SK-N-SH (cell line): ENCODE data around the gene RPS23. TPM values are rescaled to one million over a fixed set of nuclear protein-coding genes. Genes with fewer than 3 reads are reported as not detected.

Experiments used
- CTCF ChIA-PET: fragments of 300-600, 350-600 bp; formaldehyde crosslinking; extraction: SDS; loops from one replicate; lab custom pipeline; 2021; lab: Yijun Ruan, JAX
- POLR2A ChIA-PET: fragments of 350-600 bp; sonication (Branson Sonifier 250); formaldehyde crosslinking; extraction: SDS; loops from one replicate; lab custom pipeline; 2020; ENCODE audit warnings: antibody characterized with exemption, inconsistent platforms; lab: Yijun Ruan, JAX
- DNase-seq: peaks from one replicate; pipeline ENCODE4 v3.0.0; 2012
- H2AFZ ChIP-seq: fragments of 200-600 bp; sonication (generic); 2 replicates; pipeline ENCODE4 v1.8.1; 2016; ENCODE audit warnings: antibody characterized with exemption, mild to moderate bottlenecking, low read depth
- H3F3A ChIP-seq: fragments of 200-600 bp; sonication (generic); replicated peaks from 2 replicates; pipeline ENCODE3; 2016; ENCODE audit warnings: antibody characterized with exemption, mild to moderate bottlenecking; ENCODE audit not compliant: insufficient read depth
- H3K27ac ChIP-seq, 2 experiments: fragments of 200-500 bp in 1 of 2; fragments of 200-600 bp in 1 of 2; sonication (Bioruptor generic) in 1 of 2; sonication (generic), shearing (Covaris generic) in 1 of 2; 2 replicates each; pipeline versions ENCODE4 v1.5.1 to v1.6.1; 2014 to 2016; ENCODE audit warnings: low read depth in 2 of 2, inconsistent platforms in 1 of 2, low read length in 1 of 2, mild to moderate bottlenecking in 1 of 2, mixed read lengths in 1 of 2
- H3K27me3 ChIP-seq: fragments of 200-600 bp; sonication (generic), shearing (Covaris generic); 2 replicates; pipeline ENCODE4 v1.6.1; 2016; ENCODE audit warnings: mixed run types; ENCODE audit not compliant: insufficient read depth
- H3K36me3 ChIP-seq, 2 experiments: fragments of 200-500 bp in 1 of 2; fragments of 200-600 bp in 1 of 2; sonication (Bioruptor generic) in 1 of 2; sonication (generic) in 1 of 2; replicated peaks in 1 of 2; 2 replicates each; pipeline versions ENCODE3 to v1.5.1; 2014 to 2016; ENCODE audit warnings: low read length in 1 of 2, mild to moderate bottlenecking in 1 of 2; ENCODE audit not compliant: insufficient read depth in 2 of 2, control insufficient read depth in 1 of 2
- H3K4me1 ChIP-seq, 2 experiments: fragments of 200-500 bp in 1 of 2; fragments of 200-600 bp in 1 of 2; sonication (Bioruptor generic) in 1 of 2; sonication (generic), shearing (Covaris generic) in 1 of 2; 2 replicates each; pipeline versions ENCODE4 v1.5.1 to v1.6.1; 2014 to 2016; ENCODE audit warnings: low read depth in 1 of 2, low read length in 1 of 2, mixed run types in 1 of 2; ENCODE audit not compliant: insufficient read depth in 2 of 2, control insufficient read depth in 1 of 2
- H3K4me2 ChIP-seq: fragments of 200-600 bp; sonication (generic), shearing (Covaris generic); 2 replicates; pipeline ENCODE4 v1.6.1; 2017; ENCODE audit warnings: mixed run types
- H3K4me3 ChIP-seq, 2 experiments: fragments of 200-500 bp in 1 of 2; fragments of 200-600 bp in 1 of 2; sonication (Bioruptor generic) in 1 of 2; sonication (generic), shearing (Covaris generic) in 1 of 2; 2 replicates each; pipeline versions ENCODE4 v1.5.1 to v1.8.1; 2014 to 2016; ENCODE audit warnings: low read depth in 2 of 2, inconsistent platforms in 1 of 2, low read length in 1 of 2, mild to moderate bottlenecking in 1 of 2, mixed read lengths in 1 of 2, moderate library complexity in 1 of 2
- H3K79me2 ChIP-seq: fragments of 200-600 bp; sonication (generic); 2 replicates; pipeline ENCODE4 v1.8.1; 2017; ENCODE audit warnings: mild to moderate bottlenecking; ENCODE audit not compliant: insufficient read depth
- H3K9ac ChIP-seq: fragments of 200-600 bp; sonication (generic); 2 replicates; pipeline ENCODE4 v1.6.1; 2017; ENCODE audit warnings: mixed run types
- H3K9me2 ChIP-seq: fragments of 200-600 bp; sonication (generic); 2 replicates; pipeline ENCODE4 v1.6.1; 2017; ENCODE audit warnings: mixed run types
- H3K9me3 ChIP-seq: fragments of 200-600 bp; sonication (generic); 2 replicates; pipeline ENCODE4 v1.6.1; 2017; ENCODE audit warnings: mixed run types, mild to moderate bottlenecking, moderate library complexity
- H4K20me1 ChIP-seq: fragments of 200-600 bp; sonication (generic); 2 replicates; pipeline ENCODE4 v1.6.1; 2017; ENCODE audit warnings: mild to moderate bottlenecking, mixed run types; ENCODE audit not compliant: insufficient read depth
- CHD2 ChIP-seq: fragments of 150-350 bp; IDR thresholded peaks from 2 replicates; pipeline ENCODE4 v1.6.1; 2018; ENCODE audit warnings: low read length; ENCODE audit not compliant: partially characterized antibody
- ELF1 ChIP-seq: IDR thresholded peaks from 2 replicates; pipeline ENCODE4 v1.4.0; 2012
- FOSL2 ChIP-seq: IDR thresholded peaks from 2 replicates; pipeline ENCODE4 v1.4.0; 2012; ENCODE audit warnings: low read depth, mild to moderate bottlenecking, moderate library complexity, borderline replicate concordance
- GABPA ChIP-seq: IDR thresholded peaks from 2 replicates; pipeline ENCODE4 v1.4.0; 2012; ENCODE audit warnings: low read depth, mild to moderate bottlenecking
- NRF1 ChIP-seq: IDR thresholded peaks from 2 replicates; pipeline ENCODE4 v1.6.1; 2012; ENCODE audit warnings: low read depth, mild to moderate bottlenecking, low read length
- POLR2AphosphoS5 ChIP-seq: IDR thresholded peaks from 2 replicates; pipeline ENCODE4 v1.6.1; 2012; ENCODE audit warnings: low read depth, low read length
- TAF1 ChIP-seq: IDR thresholded peaks from 2 replicates; pipeline ENCODE4 v1.6.1; 2012; ENCODE audit warnings: low read depth, mild to moderate bottlenecking, low read length, moderate library complexity, borderline replicate concordance
- YY1 ChIP-seq: IDR thresholded peaks from 2 replicates; pipeline ENCODE4 v1.4.0; 2012; ENCODE audit warnings: low read depth, mild to moderate bottlenecking
- WGBS: methylation state at CpG from one replicate; pipeline ENCODE4 v1.1.6; 2017; ENCODE audit warnings: low lambda C conversion rate; 5-methylcytosine and 5-hydroxymethylcytosine counted together
- polyA plus RNA-seq, 3 experiments: library from polyadenylated mRNA; depleted of rRNA; stranded (reverse); fragments of >200 nt; gene quantifications; 2 replicates each; pipeline ENCODE4 v1.2.3, GENCODE V29; 2012
- TF ChIP-seq, protein P1 (sequence below): fragments of 150-350 bp; IDR thresholded peaks from 2 replicates; pipeline ENCODE4 v1.6.1; 2016; ENCODE audit warnings: mild to moderate bottlenecking, low read depth, low read length
- TF ChIP-seq, protein P2 (sequence below): IDR thresholded peaks from 2 replicates; pipeline ENCODE4 v1.4.0; 2012; ENCODE audit warnings: low read depth, borderline replicate concordance
- TF ChIP-seq, protein P3 (sequence below): fragments of 150-350 bp; IDR thresholded peaks from 2 replicates; pipeline ENCODE4 v1.6.1; 2017; ENCODE audit warnings: antibody characterized with exemption, low read length, low read depth, borderline replicate concordance
- TF ChIP-seq, protein P4 (sequence below): IDR thresholded peaks from 2 replicates; pipeline ENCODE4; 2012
- TF ChIP-seq, protein P5 (sequence below): IDR thresholded peaks from 2 replicates; pipeline ENCODE4 v1.6.1; 2012; ENCODE audit warnings: mild to moderate bottlenecking, low read depth, low read length, moderate library complexity
- TF ChIP-seq, protein P6 (sequence below): IDR thresholded peaks from 2 replicates; pipeline ENCODE4 v1.4.0; 2012; ENCODE audit warnings: low read depth

RPS23 gene
- 5,671 and 6,732 TPM in 2 replicates for polyA plus RNA-seq (2012; rRNA removed)
- polyA plus RNA-seq (2012; cell fraction: cytosol; rRNA removed) = 8,905 and 12,338 TPM in 2 replicates
- 1,097 and 1,261 TPM in 2 replicates for polyA plus RNA-seq (2012; cell fraction: nucleus; rRNA removed)

DNA sequence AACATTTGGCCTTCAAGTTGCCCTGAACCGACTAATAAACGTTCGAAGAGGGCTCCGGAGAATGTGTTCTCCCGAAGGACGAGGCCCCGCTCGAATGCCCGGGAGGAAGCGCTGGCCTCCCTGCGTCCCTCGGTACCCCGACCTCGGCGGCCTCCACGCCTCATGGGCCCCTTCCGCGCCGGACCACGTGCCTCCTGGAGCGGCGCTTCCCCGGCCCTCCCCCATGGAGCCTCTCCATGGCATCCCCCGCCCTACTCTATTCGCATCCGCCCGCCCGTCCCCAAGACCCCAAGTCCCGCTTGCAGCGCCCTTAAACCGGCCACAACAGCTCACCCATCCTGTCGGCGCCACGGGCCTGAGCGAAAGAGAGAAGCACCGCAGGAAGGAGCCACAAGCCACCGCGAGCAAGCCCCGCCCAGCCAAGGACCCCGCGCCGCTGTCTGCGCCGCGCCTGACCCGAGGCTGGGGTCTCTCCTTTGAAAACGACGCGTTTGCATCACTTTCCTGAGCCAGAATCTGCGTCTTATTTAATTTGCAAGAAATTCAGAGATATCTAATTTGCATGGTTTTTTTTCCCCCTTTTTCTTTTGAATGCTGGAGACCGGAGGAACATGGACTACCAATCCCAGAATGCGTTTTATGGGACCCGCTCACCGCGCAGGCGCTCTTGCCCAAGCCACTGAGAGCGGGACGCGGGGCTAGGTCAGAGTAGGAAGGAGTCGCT lies at the start of gene RPS23:
Gene RPS23, minus strand, starts transcription at position 368 of the 724 bp plus-strand sequence. Its CDS starts 31 bp downstream, at position 337.
- CTCF ChIA-PET = interaction anchor here (1.1 to 2.5 kb wide), 5 partner anchors 9 to 74 kb away, joined by 4 to 14 read pairs (median 5); no protein-coding TSS in a partner anchor
- Histone ChIP-seq H3K4me2 (peak within 1 kb of the TSS; percentile 77), H3K9me2 (no peaks in the 10 kb centered on the region), H3K9ac (peak within 1 kb of the TSS; percentile 88), H3K4me3 (peak within 1 kb of the TSS; percentile 85 to 94), H3K4me1 (peaks cover 8 to 10% of the 10 kb centered on the region in 2 experiments; a peak in 3 of 4 replicates), H4K20me1 (no peaks in the 10 kb centered on the region), H3K36me3 (peaks cover 30 to 35% of the 10 kb centered on the region in 2 experiments), H3K9me3 (no peaks in the 10 kb centered on the region), H3F3A (peaks cover 26% of the 10 kb centered on the region), H3K27me3 (no peaks in the 10 kb centered on the region), H3K79me2 (peaks cover 40% of the 10 kb centered on the region), H2AFZ (peak within 1 kb of the TSS; percentile 98), H3K27ac (peak within 1 kb of the TSS; percentile 82 to 95)
- DNase-seq = peak; percentile 91
- POLR2A ChIA-PET = interaction anchor here (1.0 to 1.7 kb wide), 4 partner anchors 13 to 426 kb away, joined by 3 to 4 read pairs (median 4); no protein-coding TSS in a partner anchor
- 0% methylated on average over 24 of the region's 60 CpGs for WGBS
- peak; percentile 8; the same call in 1 of the 2 replicates for TF ChIP-seq ELF1
- TF ChIP-seq, protein P1, sequence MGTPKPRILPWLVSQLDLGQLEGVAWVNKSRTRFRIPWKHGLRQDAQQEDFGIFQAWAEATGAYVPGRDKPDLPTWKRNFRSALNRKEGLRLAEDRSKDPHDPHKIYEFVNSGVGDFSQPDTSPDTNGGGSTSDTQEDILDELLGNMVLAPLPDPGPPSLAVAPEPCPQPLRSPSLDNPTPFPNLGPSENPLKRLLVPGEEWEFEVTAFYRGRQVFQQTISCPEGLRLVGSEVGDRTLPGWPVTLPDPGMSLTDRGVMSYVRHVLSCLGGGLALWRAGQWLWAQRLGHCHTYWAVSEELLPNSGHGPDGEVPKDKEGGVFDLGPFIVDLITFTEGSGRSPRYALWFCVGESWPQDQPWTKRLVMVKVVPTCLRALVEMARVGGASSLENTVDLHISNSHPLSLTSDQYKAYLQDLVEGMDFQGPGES = 0 out of 2 replicates have a peak, but pooled peaks have one; percentile 19
- no peak for TF ChIP-seq YY1
- TF ChIP-seq, protein P2, sequence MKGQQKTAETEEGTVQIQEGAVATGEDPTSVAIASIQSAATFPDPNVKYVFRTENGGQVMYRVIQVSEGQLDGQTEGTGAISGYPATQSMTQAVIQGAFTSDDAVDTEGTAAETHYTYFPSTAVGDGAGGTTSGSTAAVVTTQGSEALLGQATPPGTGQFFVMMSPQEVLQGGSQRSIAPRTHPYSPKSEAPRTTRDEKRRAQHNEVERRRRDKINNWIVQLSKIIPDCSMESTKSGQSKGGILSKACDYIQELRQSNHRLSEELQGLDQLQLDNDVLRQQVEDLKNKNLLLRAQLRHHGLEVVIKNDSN = peak; percentile 58; the same call in 1 of the 2 replicates
- TF ChIP-seq POLR2AphosphoS5 = peak; percentile 97
- TF ChIP-seq, protein P3, sequence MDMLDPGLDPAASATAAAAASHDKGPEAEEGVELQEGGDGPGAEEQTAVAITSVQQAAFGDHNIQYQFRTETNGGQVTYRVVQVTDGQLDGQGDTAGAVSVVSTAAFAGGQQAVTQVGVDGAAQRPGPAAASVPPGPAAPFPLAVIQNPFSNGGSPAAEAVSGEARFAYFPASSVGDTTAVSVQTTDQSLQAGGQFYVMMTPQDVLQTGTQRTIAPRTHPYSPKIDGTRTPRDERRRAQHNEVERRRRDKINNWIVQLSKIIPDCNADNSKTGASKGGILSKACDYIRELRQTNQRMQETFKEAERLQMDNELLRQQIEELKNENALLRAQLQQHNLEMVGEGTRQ = no peak
- no peak for TF ChIP-seq FOSL2
- TF ChIP-seq, protein P4, sequence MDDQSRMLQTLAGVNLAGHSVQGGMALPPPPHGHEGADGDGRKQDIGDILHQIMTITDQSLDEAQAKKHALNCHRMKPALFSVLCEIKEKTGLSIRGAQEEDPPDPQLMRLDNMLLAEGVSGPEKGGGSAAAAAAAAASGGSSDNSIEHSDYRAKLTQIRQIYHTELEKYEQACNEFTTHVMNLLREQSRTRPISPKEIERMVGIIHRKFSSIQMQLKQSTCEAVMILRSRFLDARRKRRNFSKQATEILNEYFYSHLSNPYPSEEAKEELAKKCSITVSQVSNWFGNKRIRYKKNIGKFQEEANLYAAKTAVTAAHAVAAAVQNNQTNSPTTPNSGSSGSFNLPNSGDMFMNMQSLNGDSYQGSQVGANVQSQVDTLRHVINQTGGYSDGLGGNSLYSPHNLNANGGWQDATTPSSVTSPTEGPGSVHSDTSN = no peak
- peak; percentile 70 for TF ChIP-seq GABPA
- TF ChIP-seq, protein P5, sequence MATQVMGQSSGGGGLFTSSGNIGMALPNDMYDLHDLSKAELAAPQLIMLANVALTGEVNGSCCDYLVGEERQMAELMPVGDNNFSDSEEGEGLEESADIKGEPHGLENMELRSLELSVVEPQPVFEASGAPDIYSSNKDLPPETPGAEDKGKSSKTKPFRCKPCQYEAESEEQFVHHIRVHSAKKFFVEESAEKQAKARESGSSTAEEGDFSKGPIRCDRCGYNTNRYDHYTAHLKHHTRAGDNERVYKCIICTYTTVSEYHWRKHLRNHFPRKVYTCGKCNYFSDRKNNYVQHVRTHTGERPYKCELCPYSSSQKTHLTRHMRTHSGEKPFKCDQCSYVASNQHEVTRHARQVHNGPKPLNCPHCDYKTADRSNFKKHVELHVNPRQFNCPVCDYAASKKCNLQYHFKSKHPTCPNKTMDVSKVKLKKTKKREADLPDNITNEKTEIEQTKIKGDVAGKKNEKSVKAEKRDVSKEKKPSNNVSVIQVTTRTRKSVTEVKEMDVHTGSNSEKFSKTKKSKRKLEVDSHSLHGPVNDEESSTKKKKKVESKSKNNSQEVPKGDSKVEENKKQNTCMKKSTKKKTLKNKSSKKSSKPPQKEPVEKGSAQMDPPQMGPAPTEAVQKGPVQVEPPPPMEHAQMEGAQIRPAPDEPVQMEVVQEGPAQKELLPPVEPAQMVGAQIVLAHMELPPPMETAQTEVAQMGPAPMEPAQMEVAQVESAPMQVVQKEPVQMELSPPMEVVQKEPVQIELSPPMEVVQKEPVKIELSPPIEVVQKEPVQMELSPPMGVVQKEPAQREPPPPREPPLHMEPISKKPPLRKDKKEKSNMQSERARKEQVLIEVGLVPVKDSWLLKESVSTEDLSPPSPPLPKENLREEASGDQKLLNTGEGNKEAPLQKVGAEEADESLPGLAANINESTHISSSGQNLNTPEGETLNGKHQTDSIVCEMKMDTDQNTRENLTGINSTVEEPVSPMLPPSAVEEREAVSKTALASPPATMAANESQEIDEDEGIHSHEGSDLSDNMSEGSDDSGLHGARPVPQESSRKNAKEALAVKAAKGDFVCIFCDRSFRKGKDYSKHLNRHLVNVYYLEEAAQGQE = peak; percentile 66; the same call in 1 of the 2 replicates
- TF ChIP-seq, protein P6, sequence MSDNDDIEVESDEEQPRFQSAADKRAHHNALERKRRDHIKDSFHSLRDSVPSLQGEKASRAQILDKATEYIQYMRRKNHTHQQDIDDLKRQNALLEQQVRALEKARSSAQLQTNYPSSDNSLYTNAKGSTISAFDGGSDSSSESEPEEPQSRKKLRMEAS = peak; percentile 96
- TF ChIP-seq CHD2 = peak; percentile 21
- peak; percentile 74 for TF ChIP-seq NRF1
- peak; percentile 94 for TF ChIP-seq TAF1
